ENCODE data around the gene TPTE.
"Not testable (repeated sequence)": the region's sequence is repeated elsewhere in the genome, so short reads cannot be mapped to it uniquely, and the experiment has no call there.

The TPTE gene

DNA sequence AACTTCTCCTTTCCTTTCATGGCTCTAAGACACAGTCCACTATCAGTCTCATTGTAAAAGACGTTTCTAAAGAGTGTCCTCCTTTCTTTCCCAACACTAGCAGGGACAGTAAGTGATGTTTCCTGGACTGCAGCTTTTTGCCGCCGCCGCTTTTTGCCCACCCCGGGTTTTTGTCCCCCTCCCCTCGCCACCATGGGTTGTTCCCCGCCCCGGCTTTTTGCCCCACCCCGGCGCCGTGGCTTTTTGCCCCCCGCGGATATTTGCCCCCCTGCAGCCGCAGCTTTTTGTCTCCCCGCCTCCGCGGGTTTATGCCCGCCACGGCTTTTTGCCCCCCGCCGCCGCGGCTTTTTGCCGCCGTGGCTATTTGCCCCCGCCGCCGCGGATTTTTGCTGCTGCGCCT, 95.2 kb downstream of the TPTE start:
- no peak for DNase-seq (ENCODE audit: low read depth, low spot score)

DNA sequence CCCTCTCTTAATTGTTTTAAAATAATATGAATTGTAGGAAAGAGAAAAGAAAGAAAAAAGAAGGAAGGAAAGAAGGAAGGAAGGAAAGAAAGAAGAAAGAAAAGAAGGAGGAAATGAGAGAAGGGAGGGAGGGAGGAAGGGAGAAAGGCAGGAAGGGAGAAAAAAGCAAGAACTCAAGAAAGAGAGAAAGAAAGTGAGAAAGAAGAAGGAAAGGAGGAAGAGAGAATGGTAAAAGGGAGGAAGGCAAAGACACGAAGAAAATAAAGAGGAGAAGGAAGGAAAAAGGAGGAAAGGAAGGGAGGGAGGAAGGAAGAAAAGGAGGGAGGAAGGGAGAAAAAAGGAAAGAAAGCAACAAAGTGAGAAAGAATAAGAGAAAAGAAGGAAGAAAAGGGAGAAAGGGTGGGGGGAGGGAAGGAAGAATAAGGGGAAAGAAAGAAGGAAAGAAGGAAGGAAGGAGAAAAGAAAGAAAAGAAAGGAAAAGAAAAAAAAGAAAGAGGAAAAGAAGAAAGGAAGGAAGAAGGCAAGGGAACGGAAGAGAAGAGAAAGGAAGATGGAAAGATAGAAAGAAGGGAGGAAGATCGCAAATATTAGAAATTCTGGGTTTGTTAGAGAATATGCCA, 95.9 kb downstream of the TPTE start:
- DNase-seq (ENCODE audit: low read depth, low spot score), result not testable (repeated sequence)

DNA sequence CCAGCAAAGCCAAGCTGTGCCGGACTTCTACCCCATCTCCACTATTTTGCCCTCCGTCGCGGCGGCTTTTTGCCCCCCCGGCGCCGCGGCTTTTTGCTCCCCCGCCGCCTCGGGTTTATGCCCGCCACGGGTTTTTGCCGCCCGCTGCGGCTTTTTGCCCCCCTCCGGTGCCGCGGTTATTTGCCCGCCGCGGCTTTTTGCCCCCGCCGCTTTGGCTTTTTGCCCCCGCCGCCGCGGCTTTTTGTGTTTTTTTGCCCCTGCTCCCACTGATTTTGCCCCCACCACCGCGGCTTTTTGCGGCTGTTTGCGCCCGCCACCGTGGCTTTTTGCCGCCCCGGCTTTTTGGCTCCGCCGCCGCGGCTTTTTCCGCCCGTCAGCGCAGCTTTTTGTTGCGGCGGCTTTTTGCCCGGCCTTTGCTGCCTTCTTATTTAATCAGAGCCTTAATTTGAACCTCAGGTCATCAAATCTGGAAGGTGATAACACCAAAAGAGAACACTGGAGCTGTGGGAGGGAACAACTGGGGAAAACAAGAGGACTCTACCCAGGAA, 106.0 kb downstream of the TPTE start:
- DNase-seq (ENCODE audit: low read depth, low spot score), result no peak

DNA sequence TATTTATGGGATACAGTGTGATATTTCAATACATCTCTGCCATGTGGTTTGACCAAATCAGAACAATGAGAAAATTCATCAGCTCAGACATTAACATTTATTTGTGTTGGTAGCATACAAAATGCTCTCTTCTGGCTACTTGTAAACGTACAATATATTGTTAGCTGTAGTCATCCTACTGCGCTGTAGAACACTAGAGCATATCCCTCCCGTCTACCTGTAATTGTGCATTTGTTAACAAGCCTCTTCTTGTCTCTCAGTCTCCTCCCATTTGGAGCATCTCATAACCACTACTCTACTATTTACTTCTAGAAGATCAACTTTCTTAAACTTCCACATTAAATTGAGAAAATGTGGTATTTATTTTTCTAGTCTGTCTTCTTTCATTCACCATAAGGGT, 107.9 kb downstream of the TPTE start:
- not testable (repeated sequence) for DNase-seq (ENCODE audit: low read depth, low spot score)

DNA sequence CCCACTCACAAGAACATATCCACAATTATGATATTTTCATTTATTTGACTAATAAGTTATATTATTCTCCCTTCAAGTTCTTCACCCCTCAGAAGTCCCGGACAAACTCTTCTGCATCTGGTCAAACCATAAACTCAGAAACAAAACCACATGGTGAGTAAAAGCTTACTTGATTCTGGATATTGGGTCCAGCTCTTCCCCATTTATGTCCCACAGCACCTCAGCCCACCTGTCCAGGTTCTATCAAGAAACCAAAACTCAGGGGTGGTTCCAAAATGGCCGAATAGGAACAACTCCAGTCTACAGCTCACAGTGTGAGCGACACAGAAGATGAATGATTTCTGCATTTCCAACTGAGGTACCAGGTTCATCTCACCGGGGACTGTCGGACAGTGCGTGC, 109.4 kb downstream of the TPTE start:
- DNase-seq (ENCODE audit: low read depth, low spot score), result not testable (repeated sequence)

DNA sequence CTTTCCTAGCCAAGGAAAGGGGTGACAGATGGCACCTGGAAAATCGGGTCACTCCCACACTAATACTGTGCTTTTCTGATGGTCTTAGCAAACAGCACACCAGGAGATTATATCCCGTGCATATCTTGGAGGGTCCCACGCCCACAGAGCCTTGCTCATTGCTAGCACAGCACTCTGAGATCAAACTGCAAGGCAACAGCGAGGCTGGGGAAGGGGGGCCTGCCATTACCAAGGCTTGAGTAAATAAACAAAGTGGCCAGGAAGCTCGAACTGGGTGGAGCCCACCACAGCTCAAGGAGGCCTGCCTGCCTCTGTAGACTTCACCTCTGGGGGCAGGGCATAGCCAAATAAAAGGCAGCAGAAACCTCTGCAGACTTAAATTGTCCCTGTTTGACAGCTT, 109.9 kb downstream of the TPTE start:
- DNase-seq (ENCODE audit: low read depth, low spot score), result not testable (repeated sequence)

DNA sequence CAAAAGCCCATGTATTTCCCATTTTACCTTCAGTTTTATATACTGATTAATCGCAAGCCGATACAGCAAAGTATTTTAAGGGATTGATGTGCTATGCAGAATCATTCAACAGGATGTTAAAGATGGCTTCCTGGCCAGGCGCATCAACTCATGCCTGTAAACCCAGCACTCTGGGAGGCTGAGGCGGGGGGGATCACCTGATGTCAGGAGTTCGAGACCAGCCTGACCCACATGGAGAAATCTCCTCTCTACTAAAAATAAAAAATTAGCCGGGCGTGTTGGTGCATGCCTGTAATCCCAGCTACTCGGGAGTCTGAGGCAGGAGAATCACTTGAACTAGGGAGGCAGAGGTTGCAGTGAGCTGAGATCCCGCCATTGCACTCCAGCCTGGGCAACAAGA, 116.8 kb downstream of the TPTE start:
- not testable (repeated sequence) for DNase-seq (ENCODE audit: low read depth, low spot score)

DNA sequence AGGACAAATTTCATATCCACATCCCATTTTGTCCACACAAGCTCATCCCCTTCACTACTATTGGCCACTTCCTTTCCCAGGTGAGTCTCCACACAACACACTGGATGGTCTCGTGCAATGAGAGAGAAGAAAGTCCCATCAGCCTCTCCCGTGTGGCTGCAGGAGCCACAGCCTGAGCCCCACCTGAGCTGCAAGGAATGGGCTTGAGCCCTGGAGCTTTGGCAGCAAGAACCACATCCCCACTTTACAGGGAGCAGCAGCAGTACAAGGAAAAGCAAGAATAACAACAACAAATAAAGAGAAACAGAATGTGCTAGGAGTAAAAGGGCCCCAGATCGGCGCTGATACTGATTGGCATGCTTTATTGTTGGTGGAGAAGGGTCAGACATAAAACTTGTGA, 117.7 kb downstream of the TPTE start:
- DNase-seq (ENCODE audit: low read depth, low spot score), result no peak

DNA sequence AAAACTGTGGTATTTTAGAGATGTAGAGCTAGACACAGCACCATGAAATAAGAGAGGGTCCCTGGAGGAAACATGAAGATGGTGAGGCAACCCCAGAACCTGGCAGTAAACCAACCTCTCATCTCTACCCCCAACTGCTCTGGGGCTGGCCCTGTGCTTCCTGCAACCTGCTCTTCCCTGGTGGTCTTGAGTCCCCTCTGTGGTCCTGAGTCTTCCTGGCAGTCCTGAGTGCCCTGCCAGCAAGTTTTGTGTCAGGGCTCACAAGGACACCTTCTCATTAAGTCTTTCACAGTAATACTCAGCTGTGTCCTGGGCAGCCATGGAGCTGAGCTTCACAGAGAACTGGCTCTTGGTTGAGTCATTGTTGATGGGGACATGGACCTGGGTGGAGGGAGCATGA, 118.4 kb downstream of the TPTE start:
- DNase-seq (ENCODE audit: low read depth, low spot score), result not testable (repeated sequence)

DNA sequence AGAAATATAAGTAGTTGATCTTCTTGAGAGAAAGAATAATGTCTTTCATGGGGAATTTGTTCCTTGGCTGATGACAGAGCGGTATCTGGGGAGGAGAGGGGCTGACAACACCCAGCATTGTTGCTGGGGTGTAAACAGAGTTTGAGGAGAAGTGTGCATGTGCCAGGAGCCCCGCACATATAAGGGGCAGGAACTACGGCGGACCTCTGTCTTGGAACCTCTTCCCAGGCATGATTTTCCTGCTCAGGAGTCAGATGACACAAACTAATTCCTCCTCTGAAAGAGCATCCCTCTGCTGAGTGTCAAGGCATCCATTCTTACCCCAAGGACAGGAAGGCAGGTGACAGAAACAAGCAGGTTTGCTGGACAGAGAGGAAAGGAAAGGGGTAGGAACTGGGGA, 119.1 kb downstream of the TPTE start:
- no peak for DNase-seq (ENCODE audit: low read depth, low spot score)

DNA sequence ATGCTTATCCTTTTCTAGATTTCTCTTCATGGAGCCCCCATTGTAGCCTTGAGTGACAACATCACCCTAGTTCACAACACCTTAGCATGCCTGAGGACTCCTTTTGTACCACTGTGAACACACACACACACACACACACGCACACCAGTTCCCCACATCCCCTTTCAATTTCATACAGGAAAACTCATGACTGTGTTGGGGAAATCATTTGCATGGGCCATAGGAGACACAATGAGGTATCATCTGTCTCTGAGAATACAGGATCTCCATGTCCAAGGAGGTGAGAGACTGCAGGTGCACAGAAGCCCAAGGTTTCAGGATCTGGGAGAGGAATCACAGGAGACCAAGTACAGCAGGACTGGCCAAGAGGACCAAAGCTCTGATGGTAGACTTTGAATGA, 119.7 kb downstream of the TPTE start:
- no peak for DNase-seq (ENCODE audit: low read depth, low spot score)

DNA sequence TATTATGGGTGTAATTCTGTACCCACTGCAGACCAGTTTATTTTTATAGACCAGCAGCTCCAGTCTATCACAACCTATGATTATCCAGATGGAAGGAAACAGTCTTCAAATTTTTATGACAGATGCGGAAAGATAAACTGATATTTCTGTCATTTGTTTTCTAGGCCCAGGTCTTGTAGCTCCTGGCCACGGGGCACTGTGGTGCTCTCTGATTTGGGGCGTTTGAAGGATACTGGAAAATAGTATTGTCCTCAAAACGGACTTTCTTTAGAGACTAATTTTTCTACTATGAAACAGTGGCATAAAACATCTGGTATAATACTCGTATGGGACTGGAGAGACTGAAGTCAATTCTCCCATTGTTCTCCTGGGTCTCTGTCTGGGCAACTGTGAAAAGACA, 124.3 kb downstream of the TPTE start:
- not testable (repeated sequence) for DNase-seq (ENCODE audit: low read depth, low spot score)

DNA sequence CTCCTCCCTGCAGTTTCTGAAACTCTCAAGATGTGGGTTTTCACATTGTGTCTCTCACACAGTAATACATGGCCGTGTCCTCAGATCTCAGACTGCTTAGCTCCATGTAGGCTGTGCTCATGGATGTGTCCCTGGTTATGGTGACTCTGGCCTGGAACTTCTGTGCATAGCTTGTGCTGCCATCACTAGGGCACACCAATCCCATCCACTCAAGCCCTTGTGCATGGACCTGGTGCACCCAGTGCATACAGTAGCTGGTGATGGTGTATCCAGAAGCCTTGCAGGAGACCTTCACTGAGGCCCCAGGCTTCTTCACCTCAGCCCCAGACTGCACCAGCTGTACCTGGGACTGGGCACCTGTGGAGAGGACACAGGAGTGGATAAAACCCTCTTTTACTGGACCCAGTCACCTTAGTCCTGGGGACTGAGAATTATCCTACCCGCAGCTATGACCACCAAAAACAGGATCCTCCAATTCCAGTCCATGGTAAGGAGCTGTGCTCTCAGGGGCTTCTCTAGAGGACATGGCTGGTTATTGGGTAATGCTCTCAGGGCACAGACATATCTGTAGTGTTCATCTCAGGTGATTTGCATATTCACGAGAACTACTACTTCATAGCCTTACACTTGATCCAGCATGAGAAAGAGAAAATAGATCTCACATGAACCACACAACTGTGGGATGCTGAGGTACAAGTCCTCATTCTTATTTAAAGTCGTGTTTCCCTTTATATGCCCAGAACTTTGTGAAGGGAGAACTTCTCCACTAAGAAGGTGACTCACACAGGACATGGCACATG, 128.2 kb downstream of the TPTE start:
- DNase-seq (ENCODE audit: low read depth, low spot score), result not testable (repeated sequence)

DNA sequence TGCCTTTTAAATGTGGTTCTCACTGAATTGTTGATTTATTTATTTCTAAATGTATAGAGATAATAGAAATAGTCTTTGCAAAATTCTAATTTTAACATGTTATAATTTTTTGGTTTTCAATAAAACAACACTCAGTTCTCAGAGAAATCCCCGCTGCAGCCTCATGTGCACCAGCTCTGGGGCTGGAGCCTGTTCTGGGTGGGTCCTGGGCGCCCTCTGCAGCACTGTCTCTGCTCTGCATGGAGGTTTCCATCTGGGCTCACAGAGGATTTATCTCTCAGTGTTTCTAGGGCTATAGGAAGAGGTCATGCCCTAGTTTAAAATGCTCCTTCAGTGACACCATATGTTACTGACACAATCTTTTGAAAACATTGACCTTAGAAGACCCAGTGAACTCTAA, 128.9 kb downstream of the TPTE start:
- DNase-seq (ENCODE audit: low read depth, low spot score), result not testable (repeated sequence)
